Stimulated activated CD8-positive, alpha-beta memory T cell treated with anti-CD3 and anti-CD28 coated beads, Interleukin-12 subunit alpha, Interleukin-12 subunit beta, amount 100 ng/mL, for 1 hour (primary cell): ENCODE results near the gene TUBB4A.
A peak's percentile ranks its signal among the peaks of the same experiment; 100 is the strongest.

Source experiments
- DNase-seq: peaks from one replicate; pipeline ENCODE4 v3.0.0-alpha.2; 2020; ENCODE audit warnings: low read depth

Gene TUBB4A

DNA sequence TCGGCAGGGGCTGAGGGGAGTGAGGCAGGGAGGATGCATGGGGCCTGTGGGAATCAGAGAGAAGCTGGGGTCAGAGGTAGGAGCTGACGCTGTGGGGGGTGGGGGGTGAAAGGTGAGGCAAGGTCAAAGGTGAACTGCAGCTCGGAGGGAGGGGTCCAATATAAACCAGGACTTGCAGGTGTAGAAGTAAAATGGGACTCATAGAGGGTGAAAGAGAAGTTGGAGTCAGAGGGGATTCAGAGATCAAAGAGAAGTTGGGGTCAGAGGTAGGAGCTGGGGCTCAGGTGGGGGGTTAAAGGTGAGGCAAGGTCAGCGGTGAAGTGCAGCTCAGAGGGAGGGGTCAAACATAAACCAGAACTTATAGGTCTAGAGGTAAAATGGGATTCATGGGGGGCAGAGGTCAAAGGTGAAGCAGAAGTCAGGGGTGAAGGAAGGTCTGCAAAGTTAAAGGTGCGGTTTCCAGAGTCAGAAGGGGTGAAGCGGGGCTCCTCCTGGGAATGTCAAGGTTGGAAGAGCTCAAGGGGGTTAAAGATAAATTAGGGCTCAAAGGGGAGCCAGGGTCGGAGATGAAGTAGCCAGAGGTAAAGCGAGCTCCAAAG is 7.6 kb downstream of the TUBB4A start:
- no peak for DNase-seq

DNA sequence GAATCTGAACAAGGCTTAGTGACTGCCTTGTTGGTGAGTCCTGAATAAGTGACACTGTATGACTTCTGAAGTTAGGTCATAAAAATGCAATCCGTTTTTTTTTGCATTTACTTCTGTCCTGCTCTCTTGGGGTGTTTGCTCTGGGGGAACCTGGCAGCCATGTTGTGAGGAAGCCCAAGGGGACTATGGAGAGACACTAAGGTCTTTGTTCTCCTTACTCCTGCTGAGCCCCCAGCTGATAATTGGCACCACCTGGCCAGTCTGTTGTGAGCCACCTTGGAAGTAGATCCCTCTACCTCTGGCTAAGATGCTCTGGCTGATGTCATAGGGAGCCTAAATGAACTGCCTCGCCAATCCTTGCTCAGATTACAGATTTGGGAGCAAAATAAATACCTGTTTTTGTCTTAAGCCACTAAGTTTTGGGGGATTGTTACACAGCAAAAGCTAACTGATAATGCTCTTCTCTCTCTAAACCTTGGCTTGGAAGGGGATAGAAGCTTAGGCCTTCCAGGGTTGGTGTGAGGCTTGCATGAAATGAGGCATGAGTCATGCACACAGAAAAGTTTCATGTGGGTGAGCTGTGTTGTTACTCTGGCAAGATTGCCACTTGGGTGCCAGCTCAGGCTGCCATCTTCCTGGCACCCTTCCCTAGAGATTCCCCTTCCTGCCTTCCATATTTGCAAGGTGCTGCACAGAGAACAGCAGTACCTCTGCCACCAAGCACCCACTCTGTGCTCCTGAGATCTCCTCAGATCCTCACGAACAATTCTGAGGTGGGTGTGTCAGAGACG is 10.1 kb downstream of the TUBB4A start:
- no peak for DNase-seq

DNA sequence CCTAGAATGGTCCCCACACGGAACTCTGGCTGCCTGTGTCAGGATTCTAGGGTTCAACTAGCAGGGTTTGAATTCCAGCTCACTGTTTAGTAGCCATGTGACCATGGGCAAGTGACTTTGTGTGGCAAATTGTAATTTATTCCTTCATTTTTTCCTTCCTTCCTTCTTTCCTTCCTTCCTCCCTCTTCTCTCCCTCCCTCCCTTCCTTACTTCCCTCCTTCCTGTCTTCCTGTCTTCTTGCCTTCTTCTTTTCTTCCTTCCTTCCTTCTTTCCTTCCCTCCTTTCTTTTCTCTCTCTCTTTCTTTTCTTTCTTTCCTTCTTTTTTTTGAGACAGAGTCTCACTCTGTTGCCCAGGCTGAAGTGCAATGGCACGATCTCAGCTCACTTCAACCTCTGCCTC is 12.0 kb downstream of the TUBB4A start:
- no peak for DNase-seq

DNA sequence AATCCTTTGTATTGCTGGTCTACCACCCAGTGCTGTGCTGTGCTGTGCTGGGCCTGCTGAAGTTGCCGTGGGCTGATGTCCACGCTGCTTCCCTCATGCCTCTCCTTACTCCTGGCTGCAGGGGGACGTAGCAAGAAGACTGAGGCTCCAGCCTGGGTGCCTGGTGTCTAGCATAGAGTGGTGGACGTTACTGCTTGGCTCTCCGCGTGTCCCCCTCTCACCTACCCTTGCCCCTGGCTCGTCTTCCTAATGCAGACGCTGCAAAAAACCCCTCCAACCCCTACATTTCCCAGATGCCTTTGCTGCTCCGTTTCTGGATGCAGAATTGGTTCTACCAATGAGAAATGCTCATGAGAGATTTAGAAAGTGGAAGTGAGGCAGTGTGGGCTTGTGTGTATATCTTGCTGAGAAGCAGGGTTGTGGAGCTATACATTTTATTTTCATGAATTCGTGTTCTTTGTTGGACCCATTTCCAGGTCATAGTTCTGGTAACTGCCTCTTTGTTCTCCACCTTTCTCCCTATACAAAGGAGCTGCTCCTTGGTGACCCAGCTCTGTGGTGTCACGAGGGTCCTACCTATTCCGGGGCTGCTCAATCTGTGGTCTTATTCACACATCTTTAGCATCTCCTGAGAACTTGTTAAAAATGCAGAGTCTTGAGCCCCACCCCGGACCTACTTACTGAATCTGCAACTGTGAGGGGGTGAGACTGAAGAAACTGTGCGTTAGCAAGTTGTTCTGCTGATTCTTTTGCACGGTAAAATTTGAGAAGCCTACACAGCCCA is 12.6 kb downstream of the TUBB4A start:
- DNase-seq, result no peak

DNA sequence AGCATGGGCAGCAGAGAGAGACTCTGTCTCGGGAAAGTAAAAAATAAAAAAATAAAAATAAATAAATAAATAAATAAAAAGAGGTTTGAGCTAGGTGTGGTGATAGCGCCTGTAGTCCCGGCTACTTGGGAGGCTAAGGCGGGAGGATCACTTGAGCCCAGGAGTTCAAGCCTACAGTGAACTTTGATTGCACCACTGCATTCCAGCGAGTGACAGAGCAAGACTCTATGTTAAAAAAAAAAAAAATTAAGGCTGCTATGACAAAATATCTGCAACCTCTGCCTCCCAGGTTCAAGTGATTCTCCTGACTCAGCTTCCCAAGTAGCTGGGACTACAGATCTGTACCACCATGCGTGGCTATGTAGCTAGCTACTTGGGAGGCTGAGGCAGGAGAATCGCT is 17.3 kb downstream of the TUBB4A start:
- no peak for DNase-seq

DNA sequence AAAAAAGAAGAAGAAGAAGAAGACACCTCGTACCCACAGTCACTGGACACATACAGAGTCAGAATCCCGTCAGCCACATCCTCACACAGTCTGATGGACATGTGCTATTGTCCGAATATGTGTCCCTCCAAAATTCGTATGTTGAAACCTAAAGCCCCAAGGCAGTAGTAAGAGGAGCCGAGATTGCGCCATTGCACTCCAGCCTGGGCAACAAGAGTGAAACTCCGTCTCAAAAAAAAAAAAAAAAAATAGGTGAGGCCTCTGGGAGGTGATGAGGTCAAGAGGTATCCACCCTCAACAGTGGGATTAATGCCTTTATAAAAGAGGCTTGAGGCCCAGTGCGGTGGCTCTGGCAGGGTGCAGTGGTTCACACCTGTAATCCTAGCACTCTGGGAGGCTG is 17.9 kb downstream of the TUBB4A start:
- no peak for DNase-seq

DNA sequence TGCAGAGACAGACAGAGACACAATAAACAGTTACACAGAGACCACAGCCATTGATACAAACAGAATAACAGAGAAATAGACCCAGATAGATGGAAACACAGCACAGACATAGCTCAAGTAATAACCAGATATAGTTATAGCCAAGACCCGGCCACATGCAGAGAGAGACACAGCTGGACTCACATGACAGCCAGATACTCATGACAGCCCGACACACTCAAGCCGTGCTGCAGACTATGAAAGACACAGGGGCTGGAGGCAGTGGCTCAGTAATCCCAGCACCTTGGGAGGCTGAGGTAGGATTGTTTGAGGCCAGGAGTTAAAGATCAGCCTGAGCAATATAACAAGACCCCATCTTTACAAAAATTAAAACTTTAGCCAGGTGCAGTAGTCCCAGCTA is 18.9 kb downstream of the TUBB4A start:
- DNase-seq, result no peak

DNA sequence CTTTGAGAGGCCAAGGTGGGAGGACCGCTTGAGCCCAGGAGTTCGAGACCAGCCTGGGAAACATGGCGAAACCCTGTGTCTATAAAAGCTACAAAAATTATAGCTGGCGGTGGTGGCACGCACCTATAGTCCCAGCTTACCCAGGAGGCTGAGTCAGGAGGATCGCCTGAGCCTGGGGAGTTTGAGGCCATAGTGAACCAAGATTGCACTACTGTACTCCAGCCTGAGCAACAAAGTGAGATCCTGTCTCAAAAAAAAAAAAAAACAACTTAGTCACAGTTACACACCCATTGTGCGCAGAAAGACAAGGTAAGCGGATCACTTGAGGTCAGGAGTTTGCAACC is 19.8 kb downstream of the TUBB4A start:
- no peak for DNase-seq

DNA sequence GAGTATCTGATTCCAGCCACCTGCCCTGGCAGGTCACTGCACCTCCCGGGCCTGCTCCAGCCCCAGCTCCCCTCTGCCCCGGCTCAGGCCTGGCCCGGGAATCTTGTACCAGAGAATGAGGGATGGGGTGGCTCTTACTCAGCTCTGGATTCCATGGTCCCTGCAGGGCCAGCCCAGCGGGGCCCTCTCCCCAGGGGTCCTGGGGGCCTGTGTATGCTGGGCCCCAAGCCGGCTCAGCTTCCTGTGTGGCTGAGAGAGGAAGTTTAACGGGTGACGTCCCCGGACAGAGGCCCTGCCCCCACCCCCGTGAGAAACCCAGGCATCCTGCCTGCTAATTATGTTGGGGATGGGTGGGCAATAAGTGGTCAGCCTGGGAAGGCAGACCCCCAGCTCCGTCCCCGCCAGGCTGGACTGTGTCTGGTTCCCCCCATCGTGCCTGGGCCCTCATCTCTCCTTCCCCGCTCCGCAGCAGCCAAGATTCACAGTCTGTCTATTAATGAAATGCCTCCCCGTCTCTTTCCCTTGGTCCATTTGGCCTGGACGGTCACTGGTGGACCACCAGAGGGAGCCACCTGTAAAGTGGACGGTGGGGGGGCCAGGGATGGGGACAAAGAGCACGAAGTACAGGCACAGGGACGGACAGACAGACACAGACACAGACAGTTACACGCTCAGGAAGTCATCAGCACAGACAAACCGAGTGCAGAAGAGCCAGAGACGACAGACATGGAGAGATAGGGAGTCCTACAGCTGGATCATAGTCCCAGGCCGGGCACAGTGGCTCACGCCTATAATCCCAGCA is 20.4 kb downstream of the TUBB4A start, which contains the start of gene DENND1C:
DENND1C (minus strand) TSS at position 247 of the 802 bp plus-strand sequence; CDS start at position 155, 92 bp downstream.
- peak; percentile 54 for DNase-seq

DNA sequence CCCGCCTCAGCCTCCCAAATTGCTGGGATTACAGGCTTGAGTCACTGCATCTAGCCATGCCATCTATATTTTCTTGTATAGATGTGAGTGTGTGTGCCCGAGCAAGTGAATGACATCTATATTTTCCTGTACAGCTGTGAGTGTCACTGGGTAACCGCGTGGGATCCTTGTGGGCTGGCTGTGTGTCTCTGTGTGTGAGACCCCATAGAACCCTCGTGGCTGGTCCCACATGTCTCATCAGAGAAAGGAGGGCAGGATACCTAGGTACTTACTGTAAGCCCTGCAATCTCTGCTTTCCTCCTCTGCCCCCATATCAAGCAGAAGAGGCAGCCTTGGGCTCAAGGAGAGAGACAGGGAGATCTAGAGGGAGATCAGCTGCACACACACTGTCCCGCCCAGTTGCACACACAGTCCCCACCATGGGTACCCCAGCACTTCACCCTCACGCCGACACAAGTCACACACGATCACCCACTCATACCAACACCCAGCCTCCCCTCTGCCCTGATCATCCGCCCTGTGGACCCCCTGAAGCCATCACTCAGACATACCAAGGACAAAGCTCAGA is 21.2 kb downstream of the TUBB4A start:
- DNase-seq, result no peak

DNA sequence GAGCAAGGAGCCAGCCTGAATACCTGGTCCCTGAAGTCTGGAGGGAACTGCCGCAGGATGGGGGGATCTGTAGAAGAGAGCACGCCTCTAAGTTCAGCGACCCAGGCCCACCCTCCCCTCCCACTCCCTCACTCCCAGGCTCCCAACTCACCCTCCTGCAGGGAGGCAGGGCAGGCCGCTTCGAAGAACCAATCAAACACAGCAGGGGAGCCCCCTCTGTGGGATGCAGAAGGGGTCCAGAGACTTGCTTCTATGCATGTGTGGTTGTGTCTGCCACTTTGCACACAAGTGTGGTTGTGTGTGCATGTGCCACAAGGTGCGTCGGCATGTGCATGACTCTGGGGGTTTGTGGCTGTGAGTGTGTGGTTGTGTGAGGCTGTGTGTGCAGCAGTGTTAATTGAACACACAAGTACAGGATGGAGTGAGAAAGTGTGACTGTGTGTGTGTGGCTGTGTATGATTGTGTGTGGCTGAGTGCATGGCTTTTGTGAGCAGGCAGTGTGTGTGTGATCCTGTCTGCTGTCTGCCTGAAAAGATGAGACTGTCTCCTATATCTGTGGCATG is 22.2 kb downstream of the TUBB4A start:
- no peak for DNase-seq

DNA sequence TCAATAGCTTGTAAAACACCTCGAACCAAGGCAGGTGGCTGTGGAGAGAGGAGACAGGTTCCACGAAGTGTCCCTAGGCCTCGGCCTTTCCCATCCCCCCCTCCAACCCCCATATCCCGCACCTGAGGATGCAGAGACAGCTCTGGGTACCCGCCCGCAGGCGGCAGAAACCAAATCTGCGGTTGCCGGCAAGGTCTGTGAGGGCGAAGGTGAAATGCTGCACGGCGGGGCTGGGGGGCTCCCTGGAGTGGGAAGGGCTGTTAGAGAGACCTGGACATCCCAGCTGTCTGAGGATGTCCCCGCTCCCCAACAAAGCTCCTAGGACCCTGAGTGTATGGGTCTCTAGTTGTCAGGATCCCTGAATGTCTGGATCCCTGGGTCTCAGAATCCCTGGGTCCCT is 23.3 kb downstream of the TUBB4A start:
- no peak for DNase-seq

DNA sequence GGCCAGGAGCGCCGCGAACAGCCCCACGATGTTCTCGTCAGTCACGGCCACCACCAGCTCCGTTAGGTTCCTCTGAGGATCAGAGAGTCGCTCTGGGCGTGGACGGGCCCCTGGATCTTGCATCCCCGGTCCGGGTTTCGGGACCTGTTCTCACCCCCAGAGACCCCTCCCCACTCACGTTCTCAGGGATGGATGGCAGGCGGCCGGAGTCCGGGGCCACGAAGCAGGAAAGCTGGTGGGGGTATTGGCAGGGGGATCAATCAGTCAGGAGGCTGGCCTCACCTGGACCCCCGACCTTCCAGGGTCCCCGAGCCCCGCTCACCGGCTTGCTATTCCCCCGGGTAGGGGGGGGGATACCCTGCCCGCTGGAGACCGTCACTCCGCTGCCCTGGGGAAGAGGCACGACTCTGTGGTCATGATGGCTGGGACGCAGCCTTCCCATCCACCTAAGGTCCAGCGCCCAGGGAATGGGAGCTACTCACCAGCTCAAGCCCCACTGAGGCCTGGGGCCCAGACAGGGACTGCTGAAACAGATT is 25.1 kb downstream of the TUBB4A start:
- DNase-seq, result no peak

DNA sequence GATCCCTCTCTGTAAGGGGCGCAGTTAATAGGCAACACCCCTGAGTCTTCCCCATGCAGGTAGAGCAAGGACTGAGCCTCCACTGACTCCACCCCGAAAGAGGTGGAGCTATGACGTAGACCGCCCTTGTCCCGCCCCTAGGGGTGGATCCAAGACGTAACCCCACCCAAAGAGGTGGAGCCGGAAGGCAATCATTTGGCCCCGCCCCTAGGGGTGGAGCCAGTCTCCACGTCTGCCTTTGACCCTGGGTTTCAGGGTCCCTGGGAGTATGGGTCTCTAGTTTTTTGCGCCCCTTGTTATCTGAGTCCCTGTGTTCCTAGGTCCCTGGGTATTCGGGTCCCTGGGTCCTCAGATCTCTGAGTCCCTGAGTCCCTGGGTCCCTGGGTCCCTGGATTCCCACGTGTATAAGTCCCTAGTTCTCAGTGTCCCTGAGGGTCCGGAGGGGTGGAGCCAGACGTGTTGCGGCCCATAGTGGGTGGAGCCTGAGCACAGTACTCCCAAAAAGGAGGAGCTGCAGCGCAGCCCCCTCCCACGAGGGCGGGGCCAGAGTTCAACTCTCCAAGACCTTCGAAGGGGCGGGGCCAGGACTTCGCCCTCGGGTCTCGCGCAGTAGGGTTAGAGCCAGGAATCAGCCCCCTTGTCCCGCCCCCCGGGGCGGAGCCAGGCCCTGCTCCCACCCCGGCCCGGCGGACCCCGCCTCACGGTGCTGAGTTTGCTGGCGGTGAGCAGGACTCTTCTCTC is 25.8 kb downstream of the TUBB4A start:
- peak; percentile 30 for DNase-seq

DNA sequence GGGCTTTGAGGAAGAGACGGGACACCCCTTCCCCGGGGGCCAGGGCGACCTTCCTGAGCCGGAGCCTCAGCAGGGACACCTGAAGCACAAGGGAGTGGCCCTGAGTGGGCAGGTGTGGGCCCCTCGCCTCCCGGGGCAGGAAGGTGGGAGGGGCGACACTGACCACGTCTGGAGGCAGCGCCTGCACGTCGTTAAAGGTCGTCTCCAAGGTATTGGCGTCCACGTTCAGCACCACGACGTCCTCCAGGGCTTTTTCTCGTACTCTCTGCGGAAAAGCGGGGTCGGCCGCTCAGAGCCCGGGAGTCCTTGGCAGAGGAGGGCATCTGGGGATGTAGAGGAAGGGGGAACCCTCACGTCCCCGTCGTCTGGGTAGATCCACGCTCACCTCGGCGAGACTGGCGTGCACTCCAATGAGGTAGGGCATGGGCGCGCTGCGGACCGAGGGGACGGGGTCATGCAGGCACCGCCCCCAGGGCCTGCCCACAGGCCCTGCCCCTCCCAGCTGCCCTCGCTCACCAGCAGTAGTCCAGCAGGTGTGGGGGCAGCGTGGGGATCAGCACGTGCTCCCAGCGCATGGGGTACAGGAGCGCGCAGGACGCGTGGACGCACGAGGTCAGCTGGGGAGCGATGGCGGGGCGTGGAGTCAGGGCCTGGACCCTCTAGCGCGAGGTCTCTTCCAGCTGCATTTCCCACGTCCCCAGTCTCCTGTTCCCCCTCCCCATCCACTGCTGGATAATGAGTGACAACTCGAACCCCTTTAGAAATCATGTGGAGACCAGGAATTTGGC is 26.6 kb downstream of the TUBB4A start:
- no peak for DNase-seq

DNA sequence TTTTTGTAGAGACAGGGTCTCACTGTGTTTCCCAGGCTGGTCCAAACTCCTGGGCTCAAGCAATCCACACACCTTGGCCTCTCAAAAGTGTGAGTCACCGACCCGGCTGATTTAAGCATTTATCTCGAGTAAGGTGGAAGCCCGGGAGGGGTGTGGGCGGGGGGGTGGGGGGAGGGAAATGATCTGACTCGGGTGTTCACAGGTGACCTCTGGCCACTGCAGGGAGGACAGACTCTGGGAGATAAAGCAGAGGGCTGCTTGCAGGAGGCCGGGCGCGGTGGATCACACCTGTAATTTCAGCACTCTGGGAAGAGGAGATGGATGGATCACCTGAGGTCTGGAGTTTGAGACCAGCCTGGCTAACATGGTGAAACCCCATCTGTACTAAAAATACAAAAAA is 28.5 kb downstream of the TUBB4A start:
- DNase-seq, result no peak

DNA sequence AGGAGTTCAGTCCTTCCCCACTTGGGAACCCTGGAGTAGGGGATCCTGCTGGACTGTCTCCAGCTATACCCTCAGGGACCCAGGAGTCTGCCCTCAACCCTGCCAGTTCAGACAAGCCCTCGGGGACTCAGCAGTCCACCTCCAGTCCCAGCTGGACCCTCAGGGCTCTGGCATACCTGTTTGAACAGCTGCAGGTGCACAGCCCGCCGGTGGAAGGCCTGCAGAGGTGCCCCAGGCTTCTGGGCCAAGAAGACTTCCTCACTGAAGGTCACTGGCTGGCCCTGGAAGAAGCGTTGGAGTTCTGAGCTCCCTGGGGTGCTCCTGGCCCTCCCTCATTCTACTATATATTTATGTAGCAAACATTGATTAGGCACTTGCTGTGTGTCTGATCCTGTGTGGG is 29.4 kb downstream of the TUBB4A start:
- no peak for DNase-seq

DNA sequence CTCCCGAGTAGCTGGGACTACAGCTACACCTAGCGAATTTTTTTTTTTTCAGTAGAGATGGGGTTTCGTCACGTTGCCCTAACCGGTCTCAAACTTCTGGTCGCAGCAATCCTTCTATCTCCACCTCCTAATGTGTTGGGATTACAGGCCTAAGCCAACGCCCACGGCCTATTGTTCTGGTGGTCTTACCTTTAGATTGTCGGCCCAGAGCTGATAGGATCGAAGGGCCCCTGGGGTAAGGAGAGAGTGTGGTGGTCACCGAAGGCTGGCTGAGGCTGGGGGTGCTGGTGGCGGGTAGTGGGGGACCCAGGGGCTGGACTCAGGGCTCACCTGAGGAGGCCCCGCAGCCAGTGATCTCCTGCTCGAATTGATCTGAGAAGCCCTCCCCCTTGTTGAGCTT is 31.0 kb downstream of the TUBB4A start:
- DNase-seq, result no peak

DNA sequence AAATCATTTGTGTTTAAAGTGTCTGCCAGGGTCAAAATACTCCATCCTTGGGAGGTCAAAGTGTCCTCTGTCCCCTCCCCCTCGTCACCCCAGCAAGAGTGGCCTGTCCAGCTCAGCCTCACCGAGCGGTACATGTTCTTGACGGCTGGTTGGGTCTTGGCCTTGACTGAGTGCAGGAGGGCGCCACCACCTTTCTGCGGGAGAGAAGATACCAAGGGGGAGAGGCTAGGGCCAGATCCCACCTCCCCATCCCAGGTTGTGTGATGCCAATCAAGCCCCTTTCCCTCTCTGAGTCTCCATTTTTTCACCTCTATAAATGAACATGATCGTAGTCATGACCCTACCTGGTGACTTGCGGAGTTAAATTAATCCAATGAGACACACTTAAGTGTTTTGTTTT is 31.9 kb downstream of the TUBB4A start:
- no peak for DNase-seq

DNA sequence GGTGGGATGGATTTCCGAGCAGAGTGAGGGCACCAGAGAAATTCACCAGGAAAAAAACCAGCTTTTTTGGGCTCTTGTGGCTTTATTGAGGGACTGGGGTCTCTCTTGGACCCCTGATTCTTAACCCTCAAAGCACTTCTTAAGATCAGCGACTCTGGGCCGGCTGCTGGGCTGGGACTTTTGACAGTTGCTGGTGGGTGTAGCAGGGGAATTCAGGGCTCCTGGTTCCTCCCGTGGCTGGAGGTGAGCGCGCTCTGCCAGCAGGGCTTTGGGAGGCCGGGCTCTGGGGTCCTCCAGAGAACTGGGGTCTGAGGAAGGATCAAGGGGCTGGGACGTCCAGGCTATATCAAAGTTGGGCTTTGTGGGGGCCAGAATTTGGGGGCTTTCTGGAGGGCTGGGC is 34.7 kb downstream of the TUBB4A start:
- no peak for DNase-seq
